Effector memory CD8-positive, alpha-beta T cell (primary cell): ENCODE data around the gene STK10.

Experiments used
- ATAC-seq: fragments of 150-1000 bp; cut with Tn5 transposase; replicated peaks from 2 replicates; pipeline ENCODE4 v1.10.0; 2021; ENCODE audit warnings: mild to moderate bottlenecking, moderate library complexity
- DNase-seq, 3 experiments: peaks; one replicate each; pipeline ENCODE4 v3.0.0; 2021
- H3K27ac Mint-ChIP-seq, 2 donors: one replicate each; pipeline ENCODE4 v1.8.0; 2022; ENCODE audit warnings: mild to moderate bottlenecking in 2 of 2, mixed read lengths in 2 of 2, moderate library complexity in 2 of 2
- H3K27me3 Mint-ChIP-seq, 2 donors: one replicate each; pipeline ENCODE4 v1.8.0; 2022; ENCODE audit warnings: mixed read lengths in 2 of 2
- H3K36me3 Mint-ChIP-seq: one replicate; pipeline ENCODE4 v1.8.0; 2022; ENCODE audit warnings: mild to moderate bottlenecking, moderate library complexity, mixed read lengths; ENCODE audit not compliant: insufficient read depth
- H3K4me1 Mint-ChIP-seq, 2 donors: one replicate each; pipeline ENCODE4 v1.8.0; 2022; ENCODE audit warnings: low read depth in 2 of 2, mixed read lengths in 2 of 2
- H3K4me3 Mint-ChIP-seq, 2 donors: one replicate each; pipeline ENCODE4 v1.8.0; 2022; ENCODE audit warnings: mild to moderate bottlenecking in 2 of 2, mixed read lengths in 2 of 2, moderate library complexity in 2 of 2
- H3K9me3 Mint-ChIP-seq, 2 donors: one replicate each; pipeline ENCODE4 v1.8.0; 2022; ENCODE audit warnings: mixed read lengths in 2 of 2

The STK10 gene

DNA sequence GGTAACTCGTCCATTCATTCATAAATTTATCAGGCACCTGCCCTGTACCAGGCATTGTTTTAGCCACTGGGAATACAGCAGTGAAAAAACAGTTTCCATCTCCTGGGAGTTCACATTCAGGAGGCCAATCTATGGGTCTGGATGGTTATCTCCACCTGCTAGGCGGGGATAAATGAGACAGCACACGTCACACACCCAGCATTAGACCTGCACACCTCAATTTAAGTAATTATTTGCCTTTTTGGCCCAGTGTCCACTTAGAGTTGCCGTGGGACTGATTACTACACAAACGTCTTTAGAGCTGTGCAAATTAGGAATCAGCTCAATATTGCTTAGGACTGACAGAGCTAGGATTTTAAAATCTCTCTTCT is 46.1 kb downstream of the STK10 start:
- no peaks in the 10 kb centered on the region for H3K9me3 Mint-ChIP-seq
- H3K4me1 Mint-ChIP-seq: peaks cover 68 to 75% of the 10 kb centered on the region in 2 donors
- no peaks in the 10 kb centered on the region for H3K27me3 Mint-ChIP-seq
- DNase-seq: no peak
- peak overlapping the region in 1 of 2 donors; percentile 59 for H3K4me3 Mint-ChIP-seq
- ATAC-seq: no peak
- peak overlapping the region; percentile 90 to 92 for H3K27ac Mint-ChIP-seq
- peaks cover 40% of the 10 kb centered on the region for H3K36me3 Mint-ChIP-seq

DNA sequence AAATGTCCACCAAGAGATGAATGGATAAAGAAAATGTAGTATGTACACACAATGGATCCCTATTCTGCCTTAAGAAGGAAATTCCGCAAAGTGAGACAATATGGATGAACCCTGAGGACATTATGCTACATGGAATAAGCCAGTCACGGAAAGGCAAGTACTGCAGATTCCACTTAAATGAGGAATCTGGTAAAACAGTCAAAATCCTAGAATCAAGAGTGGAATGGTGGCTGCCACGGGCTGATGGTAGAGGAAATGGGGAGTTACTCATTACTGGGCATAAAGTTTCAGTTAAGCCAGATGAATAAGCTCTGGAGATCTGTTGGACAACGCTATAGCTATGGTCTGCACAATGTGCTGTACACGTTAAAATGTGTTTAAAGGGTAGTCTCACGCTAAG is 47.2 kb downstream of the STK10 start:
- DNase-seq: no peak
- ATAC-seq: no peak
- peaks cover 30% of the 10 kb centered on the region for H3K36me3 Mint-ChIP-seq
- no peaks in the 10 kb centered on the region for H3K27me3 Mint-ChIP-seq
- peaks cover 60 to 70% of the 10 kb centered on the region in 2 donors for H3K4me1 Mint-ChIP-seq
- H3K9me3 Mint-ChIP-seq: no peaks in the 10 kb centered on the region
- peak overlapping the region; percentile 90 to 92 for H3K27ac Mint-ChIP-seq
- H3K4me3 Mint-ChIP-seq: peak overlapping the region in 1 of 2 donors; percentile 18

DNA sequence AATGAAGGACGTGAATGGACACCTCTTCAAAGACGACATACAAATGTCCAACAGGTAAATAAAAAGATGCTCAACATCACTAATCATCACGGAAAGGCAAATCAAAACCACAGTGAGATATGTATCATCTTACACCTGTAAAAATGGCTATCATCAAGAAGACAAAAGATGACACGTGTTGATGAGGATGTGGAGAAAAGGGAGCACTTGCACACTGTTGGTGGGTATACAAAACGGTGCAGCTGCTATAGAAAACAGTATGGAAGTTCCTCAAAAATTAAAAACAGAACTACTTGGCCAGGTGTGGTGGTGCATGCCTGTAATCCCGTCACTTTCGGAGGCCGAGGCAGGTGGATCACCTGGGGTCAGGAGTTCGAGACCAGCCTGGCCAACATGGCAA is 47.9 kb downstream of the STK10 start:
- Mint-ChIP-seq H3K4me1 (peaks cover 64 to 74% of the 10 kb centered on the region in 2 donors), H3K4me3 (peak overlapping the region in 1 of 2 donors; percentile 48), H3K27me3 (no peaks in the 10 kb centered on the region), H3K27ac (peak overlapping the region; percentile 86 to 91), H3K9me3 (no peaks in the 10 kb centered on the region), H3K36me3 (peaks cover 36% of the 10 kb centered on the region)
- DNase-seq (no peak), ATAC-seq (peak; percentile 56)

DNA sequence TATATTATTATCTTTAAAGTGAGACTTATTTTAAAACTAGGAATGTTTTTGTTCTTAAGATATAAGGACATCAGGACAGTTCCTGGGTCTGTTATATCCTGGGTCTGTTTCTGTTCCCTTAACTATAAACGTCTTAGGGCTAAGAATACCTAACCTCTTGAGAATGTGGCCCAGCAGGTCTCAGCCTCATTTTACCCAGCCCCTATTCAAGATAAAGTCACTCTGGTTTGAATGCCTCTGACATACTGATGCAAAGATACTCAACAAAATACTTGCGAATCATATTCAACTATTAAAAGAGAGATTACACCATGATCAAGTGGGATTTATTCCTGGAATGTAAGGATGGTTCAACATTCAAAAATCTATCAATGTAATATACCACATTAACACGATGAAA is 51.0 kb downstream of the STK10 start:
- H3K27me3 Mint-ChIP-seq: no peaks in the 10 kb centered on the region
- peak overlapping the region; percentile 8 to 73 for H3K27ac Mint-ChIP-seq
- DNase-seq (no peak), ATAC-seq (no peak)
- no peaks in the 10 kb centered on the region for H3K9me3 Mint-ChIP-seq
- H3K36me3 Mint-ChIP-seq: peaks cover 46% of the 10 kb centered on the region
- H3K4me1 Mint-ChIP-seq: peaks cover 59 to 72% of the 10 kb centered on the region in 2 donors
- no peak overlapping the region for H3K4me3 Mint-ChIP-seq

DNA sequence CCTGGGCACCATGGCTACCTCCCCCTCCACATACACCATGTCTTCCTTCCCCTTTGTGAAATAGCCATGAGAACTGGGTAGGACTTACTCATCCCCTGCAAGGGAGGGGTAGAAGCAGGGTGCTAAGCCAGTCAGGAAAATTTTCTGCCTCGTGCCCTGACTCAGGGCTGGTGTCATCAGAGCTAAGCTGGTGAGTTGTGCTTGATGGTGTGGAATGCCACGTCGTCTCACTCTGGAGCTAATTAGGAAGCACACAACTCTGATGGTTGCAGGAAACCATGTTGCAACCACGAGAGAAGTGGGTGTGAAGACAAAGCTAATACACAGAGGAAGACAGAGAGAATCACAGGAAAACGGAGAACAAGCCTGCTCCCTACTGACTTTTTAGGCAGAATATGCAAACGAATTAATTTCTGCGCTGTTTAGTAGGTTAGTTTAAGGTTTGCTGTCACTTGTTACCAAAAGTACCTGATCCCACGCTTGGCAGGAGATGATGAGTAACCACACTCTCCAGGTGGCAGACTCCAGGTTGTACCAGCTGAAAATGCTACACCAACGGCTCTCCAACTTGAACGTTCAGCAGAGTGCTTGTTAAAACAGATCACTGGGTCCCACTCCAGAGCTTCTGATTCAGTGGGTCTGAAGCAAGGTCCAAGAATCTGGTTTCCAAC is 54.5 kb downstream of the STK10 start:
- Mint-ChIP-seq H3K4me1 (peaks cover 56 to 68% of the 10 kb centered on the region in 2 donors), H3K4me3 (peak overlapping the region; percentile 60 to 68), H3K9me3 (no peaks in the 10 kb centered on the region), H3K27ac (peak overlapping the region; percentile 93 to 95), H3K27me3 (no peaks in the 10 kb centered on the region), H3K36me3 (peaks cover 51% of the 10 kb centered on the region)
- ATAC-seq: peak; percentile 78
- DNase-seq: peak in 2 of 3 experiments; percentile 14 to 23

DNA sequence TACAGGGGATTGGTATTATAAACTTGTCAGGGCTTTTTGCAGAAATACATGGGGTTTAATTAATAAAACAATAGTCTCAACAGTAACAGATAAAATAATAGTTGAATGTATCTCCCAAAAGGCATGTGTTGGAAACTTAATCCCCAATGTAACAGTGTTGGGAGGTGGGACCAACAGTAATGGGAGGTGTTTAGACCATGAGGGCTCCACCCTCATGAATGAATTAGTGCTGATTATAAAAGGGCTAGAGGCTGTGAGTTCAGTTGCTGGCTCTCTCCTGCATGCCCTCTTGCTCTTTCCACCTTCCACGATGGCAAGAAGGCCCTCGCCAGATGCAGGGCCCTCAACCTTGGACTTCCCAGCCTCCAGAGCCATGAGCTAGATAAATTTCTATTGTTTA is 56.3 kb downstream of the STK10 start:
- Mint-ChIP-seq H3K27ac (peak overlapping the region; percentile 93 to 95), H3K9me3 (no peaks in the 10 kb centered on the region), H3K36me3 (peaks cover 61% of the 10 kb centered on the region), H3K27me3 (no peaks in the 10 kb centered on the region), H3K4me3 (no peak overlapping the region), H3K4me1 (peaks cover 64 to 76% of the 10 kb centered on the region in 2 donors)
- ATAC-seq (no peak), DNase-seq (no peak)

DNA sequence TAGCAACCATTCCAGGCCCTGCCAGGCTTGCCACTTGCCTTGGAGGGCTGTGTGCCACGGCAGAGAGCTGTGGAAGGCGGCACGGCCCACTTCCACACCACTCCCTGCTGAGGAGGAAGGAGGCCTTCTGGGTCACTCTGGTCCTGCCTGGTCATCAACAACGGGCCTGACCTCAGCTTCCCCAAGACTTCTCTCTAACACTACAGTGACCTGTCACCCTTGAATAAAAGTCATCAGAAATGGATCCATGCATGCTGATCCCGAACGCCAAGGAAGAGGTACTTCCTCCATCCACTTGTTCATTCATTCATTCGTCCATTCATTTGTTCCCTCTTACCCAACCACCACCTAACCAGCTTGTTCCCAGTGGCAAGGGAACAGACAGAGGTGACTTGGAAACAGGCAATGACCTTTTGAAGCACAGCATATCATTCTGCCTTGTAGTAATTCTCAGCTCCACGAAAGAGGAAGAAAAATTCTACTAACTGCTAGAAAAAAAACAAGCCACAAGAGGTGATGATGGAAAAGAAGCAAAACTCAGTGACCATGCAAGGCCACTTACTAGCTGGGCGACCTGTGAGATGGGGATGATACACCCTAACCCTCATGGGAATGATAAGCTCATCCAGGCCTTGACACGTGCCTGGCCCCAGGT is 58.6 kb downstream of the STK10 start:
- no peak for ATAC-seq

DNA sequence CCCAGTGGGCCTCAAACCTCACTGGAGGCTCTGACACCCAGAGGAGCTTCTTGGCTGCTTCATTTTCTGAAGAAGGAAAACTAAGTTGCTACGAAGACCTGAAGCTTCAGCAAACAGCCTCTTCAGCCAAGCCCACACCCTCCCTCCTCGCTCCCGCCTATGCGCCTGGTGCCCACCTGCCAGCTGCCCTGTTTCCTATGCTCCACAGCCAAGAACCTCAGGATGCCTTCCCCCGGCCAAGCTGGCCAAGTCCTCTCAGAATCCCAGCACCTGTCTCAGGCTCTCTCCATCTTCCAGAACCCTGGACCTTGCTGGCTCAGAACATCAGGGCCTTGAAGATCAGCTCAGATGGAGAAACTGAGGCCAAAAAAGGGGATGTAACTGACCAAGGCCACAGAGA is 60.4 kb downstream of the STK10 start:
- Mint-ChIP-seq H3K36me3 (peaks cover 78% of the 10 kb centered on the region), H3K27me3 (no peaks in the 10 kb centered on the region), H3K4me3 (no peak overlapping the region), H3K9me3 (no peaks in the 10 kb centered on the region), H3K27ac (peak overlapping the region; percentile 92), H3K4me1 (peaks cover 55 to 57% of the 10 kb centered on the region in 2 donors)
- ATAC-seq (no peak), DNase-seq (no peak)

More for the DNA sequence above, 58.6 kb downstream of the STK10 start:
- H3K4me3 Mint-ChIP-seq: no peak overlapping the region
- peaks cover 62 to 64% of the 10 kb centered on the region in 2 donors for H3K4me1 Mint-ChIP-seq
- peaks cover 69% of the 10 kb centered on the region for H3K36me3 Mint-ChIP-seq
- H3K9me3 Mint-ChIP-seq: no peaks in the 10 kb centered on the region
- no peaks in the 10 kb centered on the region for H3K27me3 Mint-ChIP-seq
- no peak for DNase-seq
- peak overlapping the region; percentile 92 for H3K27ac Mint-ChIP-seq

DNA sequence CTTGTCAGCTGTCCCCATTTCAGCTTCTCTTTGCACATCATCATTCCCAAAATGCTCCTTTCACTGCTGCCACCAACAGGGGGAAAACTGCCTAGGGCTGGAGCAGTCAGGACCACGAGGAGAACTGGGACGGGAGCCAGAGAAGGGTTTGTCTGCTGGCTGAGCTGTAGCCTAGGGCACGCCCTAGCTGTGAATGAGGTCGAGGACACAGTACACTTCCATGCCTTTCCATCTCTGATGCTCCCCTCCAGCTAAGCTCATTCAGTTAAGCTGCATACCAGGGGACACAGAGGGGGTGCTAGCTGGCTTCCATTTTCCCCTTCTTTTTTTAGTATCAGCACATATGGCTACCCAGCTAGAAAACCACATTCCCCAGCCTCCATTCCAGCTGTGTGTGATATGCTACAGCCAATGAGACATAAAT is 64.7 kb downstream of the STK10 start:
- no peak overlapping the region for H3K4me3 Mint-ChIP-seq
- peaks cover 74% of the 10 kb centered on the region for H3K36me3 Mint-ChIP-seq
- peak overlapping the region; percentile 91 for H3K27ac Mint-ChIP-seq
- H3K27me3 Mint-ChIP-seq: no peaks in the 10 kb centered on the region
- no peaks in the 10 kb centered on the region for H3K9me3 Mint-ChIP-seq
- DNase-seq: no peak
- peaks cover 52 to 57% of the 10 kb centered on the region in 2 donors for H3K4me1 Mint-ChIP-seq
- ATAC-seq: no peak

DNA sequence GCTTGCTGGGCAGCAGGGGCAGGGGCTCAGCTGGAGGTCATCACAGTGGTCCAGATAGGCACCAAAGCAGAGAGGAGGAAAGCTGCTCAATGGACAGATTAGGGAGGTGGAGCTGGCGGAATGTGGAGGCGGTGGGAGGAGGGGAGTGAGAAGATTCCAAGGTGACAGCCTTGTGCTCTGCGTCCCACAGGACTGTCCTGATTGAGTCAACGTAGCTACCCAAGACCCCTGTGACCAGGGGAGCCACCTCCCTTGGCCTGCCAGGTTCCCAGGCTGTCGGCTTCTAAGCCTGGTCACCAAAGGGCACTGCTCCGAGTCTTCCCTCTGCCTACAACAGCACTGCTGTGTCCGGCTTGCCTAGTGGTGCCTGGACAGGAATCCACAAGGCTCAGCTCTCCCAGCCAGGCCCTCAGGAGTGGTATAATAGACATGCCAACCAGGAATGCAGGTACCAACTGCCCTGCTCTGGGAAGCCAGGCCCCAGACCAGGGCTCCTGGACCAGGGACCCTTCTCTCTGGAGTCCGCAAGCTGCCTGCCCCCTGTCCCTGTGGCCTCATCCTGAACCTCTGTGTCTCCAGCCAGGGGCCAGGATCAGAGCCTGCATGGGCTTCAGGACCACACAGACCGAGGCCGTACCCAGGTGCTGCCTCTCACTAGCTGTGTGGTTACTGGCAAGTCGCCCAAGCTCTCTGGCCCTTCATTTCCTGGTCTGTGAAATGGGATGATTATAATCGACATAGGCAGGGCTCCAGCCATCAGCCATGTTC is 67.9 kb downstream of the STK10 start:
- Mint-ChIP-seq H3K36me3 (peaks cover 76% of the 10 kb centered on the region), H3K27me3 (no peaks in the 10 kb centered on the region), H3K4me1 (peaks cover 60 to 61% of the 10 kb centered on the region in 2 donors), H3K27ac (peak overlapping the region; percentile 86 to 90), H3K4me3 (no peak overlapping the region), H3K9me3 (no peaks in the 10 kb centered on the region)
- DNase-seq: no peak
- no peak for ATAC-seq

DNA sequence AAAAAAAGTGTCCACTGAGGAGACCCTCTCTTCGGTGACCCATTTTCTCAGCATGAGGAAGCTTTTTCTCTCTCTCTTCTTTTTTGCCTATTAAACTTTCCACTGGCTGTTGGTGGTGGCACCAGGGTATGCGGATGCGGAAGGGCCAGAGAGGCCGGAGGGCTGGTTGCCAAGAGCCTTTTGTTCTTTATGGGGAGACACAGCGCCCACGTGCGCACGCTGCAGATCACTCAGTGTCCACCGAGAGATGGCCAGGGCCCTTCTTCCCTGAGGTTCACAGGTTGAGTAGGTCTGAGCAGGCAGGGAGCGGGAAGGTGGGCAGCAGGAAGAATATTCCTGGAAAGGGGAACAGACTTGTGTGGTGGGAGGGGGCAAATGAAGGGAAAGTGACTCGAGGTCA is 69.1 kb downstream of the STK10 start:
- H3K4me1 Mint-ChIP-seq: peaks cover 60 to 63% of the 10 kb centered on the region in 2 donors
- ATAC-seq: no peak
- H3K9me3 Mint-ChIP-seq: no peaks in the 10 kb centered on the region

DNA sequence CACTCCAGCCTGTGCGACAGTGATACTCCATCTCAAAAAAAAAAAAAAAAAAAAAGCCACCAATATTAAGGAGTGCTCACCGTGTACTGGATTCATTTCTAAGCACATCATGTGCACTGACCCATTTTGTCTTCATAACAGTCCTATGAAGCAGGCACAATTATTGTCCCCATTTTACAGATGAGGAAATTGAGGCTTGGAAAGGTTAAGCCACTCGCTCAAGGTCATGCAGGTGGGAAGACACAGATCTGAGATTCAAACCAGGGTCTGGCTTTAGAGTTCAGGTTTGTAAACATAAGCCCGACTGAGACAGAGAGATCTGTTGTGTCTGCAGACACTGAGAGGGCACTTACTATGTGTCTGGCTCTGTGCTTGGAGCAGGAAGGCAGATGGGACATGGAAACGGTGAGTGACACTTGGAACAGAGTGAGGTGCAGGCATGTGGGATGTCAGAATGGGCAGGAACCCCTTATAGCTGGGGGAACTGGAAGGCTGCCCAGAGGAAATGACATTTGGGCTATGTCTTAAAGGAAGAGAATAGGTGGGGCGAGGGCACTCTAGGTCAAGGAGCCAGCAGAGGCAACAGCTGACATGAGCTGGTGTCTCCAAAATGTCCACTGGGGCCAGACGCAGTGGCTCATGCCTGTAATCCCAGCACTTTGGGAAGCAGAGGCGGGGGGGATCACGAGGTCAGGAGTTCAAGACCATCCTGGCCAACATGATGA is 69.9 kb downstream of the STK10 start:
- no peak for ATAC-seq
- no peak for DNase-seq
- Mint-ChIP-seq H3K27ac (peak overlapping the region; percentile 39 to 94), H3K27me3 (no peaks in the 10 kb centered on the region), H3K4me1 (peaks cover 64 to 65% of the 10 kb centered on the region in 2 donors), H3K36me3 (peaks cover 75% of the 10 kb centered on the region), H3K9me3 (no peaks in the 10 kb centered on the region), H3K4me3 (peak overlapping the region; percentile 15 to 66)

More for the DNA sequence above, 69.1 kb downstream of the STK10 start:
- Mint-ChIP-seq H3K4me3 (peak overlapping the region; percentile 15 to 66), H3K27ac (peak overlapping the region; percentile 39 to 77), H3K36me3 (peaks cover 75% of the 10 kb centered on the region), H3K27me3 (no peaks in the 10 kb centered on the region)
- no peak for DNase-seq

DNA sequence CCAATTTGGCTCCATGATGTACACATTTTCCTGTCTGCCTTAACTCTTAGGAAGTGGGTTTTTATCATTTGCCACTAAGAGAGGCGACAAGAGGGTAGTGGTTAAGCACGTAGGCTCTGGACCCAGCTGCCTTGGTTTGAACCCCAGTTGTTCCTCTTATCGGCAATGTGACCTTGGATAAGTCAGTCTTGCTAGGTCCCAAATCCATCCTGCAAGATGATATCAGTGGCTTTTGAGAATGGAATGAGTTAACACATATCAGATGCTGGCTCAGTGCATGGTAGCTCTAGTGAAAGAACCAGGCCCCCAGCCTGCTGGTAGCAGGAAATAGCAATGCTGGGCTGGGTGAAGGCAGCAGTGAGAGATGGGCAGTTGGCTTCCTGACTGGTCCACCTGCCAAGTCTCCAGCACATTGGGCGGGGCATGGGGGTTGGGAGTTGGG is 72.5 kb downstream of the STK10 start:
- ATAC-seq: peak; percentile 20
- Mint-ChIP-seq H3K9me3 (no peaks in the 10 kb centered on the region), H3K36me3 (peaks cover 69% of the 10 kb centered on the region), H3K4me3 (peak overlapping the region; percentile 77 to 82), H3K27ac (peak overlapping the region; percentile 94 to 95), H3K4me1 (peaks cover 65 to 76% of the 10 kb centered on the region in 2 donors), H3K27me3 (no peaks in the 10 kb centered on the region)
- DNase-seq: peak; percentile 21 to 33 (median 25)
